Neural cell (in vitro differentiated cells): ENCODE data around the gene SIRT3. TPM values are rescaled to one million over a fixed set of nuclear protein-coding genes. Genes with fewer than 3 reads are reported as not detected.

ENCODE experiments used
- H2AFZ ChIP-seq: fragments of 200-600, 300-800 bp; sonication (generic), shearing (Covaris generic); 2 replicates; pipeline ENCODE4 v1.6.0; 2014; ENCODE audit warnings: low read depth, mild to moderate bottlenecking, antibody characterized with exemption, low read length, moderate library complexity
- H3F3A ChIP-seq: fragments of 200-600 bp; shearing (Covaris generic); 2 replicates; pipeline ENCODE4 v1.6.1; 2016; ENCODE audit warnings: mild to moderate bottlenecking, moderate library complexity, mixed read lengths, antibody characterized with exemption, low read length; ENCODE audit not compliant: insufficient read depth, poor library complexity, severe bottlenecking
- H3K27ac ChIP-seq: fragments of 200-600, 300-800 bp; sonication (generic), shearing (Covaris generic); 2 replicates; pipeline ENCODE4 v1.5.1; 2014; ENCODE audit warnings: mild to moderate bottlenecking, low read length, moderate library complexity
- H3K27me3 ChIP-seq: fragments of 300-800, 200-600 bp; sonication (generic), shearing (Covaris generic); 2 replicates; pipeline ENCODE4 v1.6.0; 2014; ENCODE audit warnings: mild to moderate bottlenecking, low read depth, low read length, moderate library complexity; ENCODE audit not compliant: insufficient read depth
- H3K36me3 ChIP-seq: fragments of 300-800, 200-600 bp; sonication (generic), shearing (Covaris generic); 2 replicates; pipeline ENCODE4 v1.5.1; 2014; ENCODE audit warnings: mild to moderate bottlenecking, antibody characterized with exemption, low read length, moderate library complexity; ENCODE audit not compliant: insufficient read depth
- H3K4me2 ChIP-seq: fragments of 300-800, 200-600 bp; sonication (generic), shearing (Covaris generic); 2 replicates; pipeline ENCODE4 v1.6.0; 2014; ENCODE audit warnings: mild to moderate bottlenecking, low read length
- H3K4me3 ChIP-seq: fragments of 300-800, 200-600 bp; sonication (generic), shearing (Covaris generic); 2 replicates; pipeline ENCODE4 v1.5.1; 2014; ENCODE audit warnings: mild to moderate bottlenecking, low read length, moderate library complexity
- H3K79me2 ChIP-seq: fragments of 200-600 bp; shearing (Covaris generic); replicated peaks from 2 replicates; pipeline ENCODE4 v1.6.0; 2014; ENCODE audit warnings: mild to moderate bottlenecking, low read length, moderate library complexity; ENCODE audit not compliant: insufficient read depth
- H3K9ac ChIP-seq: fragments of 300-800, 200-600 bp; sonication (generic), shearing (Covaris generic); 2 replicates; pipeline ENCODE4 v1.6.1; 2016; ENCODE audit warnings: mild to moderate bottlenecking, low read length, mixed read lengths
- H3K9me2 ChIP-seq: fragments of 200-600 bp; shearing (Covaris generic); 2 replicates; pipeline ENCODE4 v1.6.1; 2016; ENCODE audit warnings: mild to moderate bottlenecking, low read length, mixed read lengths; ENCODE audit not compliant: insufficient read depth
- H3K9me3 ChIP-seq: fragments of 200-600, 300-800 bp; sonication (generic), shearing (Covaris generic); 2 replicates; pipeline ENCODE4 v1.6.1; 2016; ENCODE audit warnings: mild to moderate bottlenecking, mixed run types, low read length, moderate library complexity, mixed read lengths
- H4K20me1 ChIP-seq: fragments of 200-600 bp; shearing (Covaris generic); 2 replicates; pipeline ENCODE4 v1.6.1; 2016; ENCODE audit warnings: mild to moderate bottlenecking, mixed run types; ENCODE audit not compliant: insufficient read depth
- EP300 ChIP-seq: fragments of 450-650 bp; conservative IDR thresholded peaks from 2 replicates; pipeline ENCODE4 v1.6.1; 2014; ENCODE audit warnings: antibody characterized with exemption, mild to moderate bottlenecking, moderate library complexity; ENCODE audit not compliant: poor library complexity, severe bottlenecking
- EZH2 ChIP-seq: fragments of 200-600, 300-800 bp; shearing (Covaris generic), sonication (generic); IDR thresholded peaks from 2 replicates; pipeline ENCODE4 v1.6.1; 2014; ENCODE audit warnings: antibody characterized with exemption, low read length, borderline replicate concordance, mild to moderate bottlenecking; ENCODE audit not compliant: insufficient read depth, poor library complexity, severe bottlenecking
- MXI1 ChIP-seq: fragments of 450-650 bp; conservative IDR thresholded peaks from 2 replicates; pipeline ENCODE4 v1.6.1; 2014; ENCODE audit warnings: antibody characterized with exemption, mild to moderate bottlenecking; ENCODE audit not compliant: poor library complexity, severe bottlenecking
- POLR2AphosphoS5 ChIP-seq: IDR thresholded peaks from 2 replicates; pipeline ENCODE4 v1.6.1; 2012
- RAD21 ChIP-seq: fragments of 450-650 bp; conservative IDR thresholded peaks from 2 replicates; pipeline ENCODE4 v1.6.1; 2014; ENCODE audit warnings: antibody characterized with exemption, mild to moderate bottlenecking, moderate library complexity
- SMC3 ChIP-seq: fragments of 450-650 bp; conservative IDR thresholded peaks from 2 replicates; pipeline ENCODE4 v1.6.1; 2014; ENCODE audit warnings: antibody characterized with exemption, mild to moderate bottlenecking, moderate library complexity; ENCODE audit not compliant: poor library complexity
- TAF1 ChIP-seq: IDR thresholded peaks from 2 replicates; pipeline ENCODE4 v1.6.1; 2012; ENCODE audit warnings: low read depth
- polyA plus RNA-seq: library from polyadenylated mRNA; depleted of rRNA; stranded (reverse); fragments of >200 nt; gene quantifications from 2 replicates; pipeline ENCODE4 v1.2.3, GENCODE V29; 2014
- TF ChIP-seq, protein P1 (sequence below): IDR thresholded peaks from 2 replicates; pipeline ENCODE4 v1.6.1; 2012; ENCODE audit warnings: borderline replicate concordance
- TF ChIP-seq, protein P2 (sequence below): fragments of 450-650 bp; IDR thresholded peaks from 2 replicates; pipeline ENCODE4 v1.5.1; 2014; ENCODE audit warnings: antibody characterized with exemption, mild to moderate bottlenecking, moderate library complexity; ENCODE audit not compliant: poor library complexity, severe bottlenecking

Gene SIRT3
- polyA plus RNA-seq, 1 donor from 2014 or later: 32.9 TPM

DNA sequence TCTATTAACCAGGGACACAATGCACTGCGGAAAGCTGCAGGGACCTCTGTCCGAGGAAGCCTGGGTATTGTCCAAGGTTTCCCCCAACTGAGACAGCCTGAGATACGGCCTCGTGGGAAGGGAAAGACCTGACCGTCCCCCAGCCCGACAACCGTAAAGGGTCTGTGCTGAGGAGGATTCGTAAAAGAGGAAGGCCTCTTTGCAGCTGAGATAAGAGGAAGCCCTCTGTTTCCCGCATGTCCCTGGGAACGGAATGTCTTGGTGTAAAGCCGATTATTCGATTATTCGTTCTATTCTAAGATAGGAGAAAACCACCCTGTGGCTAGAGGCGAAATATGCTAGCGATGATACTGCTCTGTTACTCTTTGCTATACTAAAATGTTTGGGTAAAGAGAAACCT, 34.2 kb downstream of the SIRT3 start:
- Histone ChIP-seq H3K9ac (no peak overlapping the region), H3K4me3 (no peak overlapping the region), H3K4me2 (no peak overlapping the region), H2AFZ (no peak overlapping the region), H3K79me2 (peaks cover 13% of the 10 kb centered on the region), H3K9me3 (no peaks in the 10 kb centered on the region), H3F3A (no peaks in the 10 kb centered on the region), H3K9me2 (no peaks in the 10 kb centered on the region), H3K36me3 (no peaks in the 10 kb centered on the region), H3K27ac (no peak overlapping the region), H3K27me3 (no peaks in the 10 kb centered on the region), H4K20me1 (no peaks in the 10 kb centered on the region)
- TF ChIP-seq RAD21: no peak
- TF ChIP-seq POLR2AphosphoS5: no peak
- no peak for TF ChIP-seq EP300
- no peak for TF ChIP-seq EZH2
- no peak for TF ChIP-seq MXI1
- no peak for TF ChIP-seq SMC3
- TF ChIP-seq, protein P1, sequence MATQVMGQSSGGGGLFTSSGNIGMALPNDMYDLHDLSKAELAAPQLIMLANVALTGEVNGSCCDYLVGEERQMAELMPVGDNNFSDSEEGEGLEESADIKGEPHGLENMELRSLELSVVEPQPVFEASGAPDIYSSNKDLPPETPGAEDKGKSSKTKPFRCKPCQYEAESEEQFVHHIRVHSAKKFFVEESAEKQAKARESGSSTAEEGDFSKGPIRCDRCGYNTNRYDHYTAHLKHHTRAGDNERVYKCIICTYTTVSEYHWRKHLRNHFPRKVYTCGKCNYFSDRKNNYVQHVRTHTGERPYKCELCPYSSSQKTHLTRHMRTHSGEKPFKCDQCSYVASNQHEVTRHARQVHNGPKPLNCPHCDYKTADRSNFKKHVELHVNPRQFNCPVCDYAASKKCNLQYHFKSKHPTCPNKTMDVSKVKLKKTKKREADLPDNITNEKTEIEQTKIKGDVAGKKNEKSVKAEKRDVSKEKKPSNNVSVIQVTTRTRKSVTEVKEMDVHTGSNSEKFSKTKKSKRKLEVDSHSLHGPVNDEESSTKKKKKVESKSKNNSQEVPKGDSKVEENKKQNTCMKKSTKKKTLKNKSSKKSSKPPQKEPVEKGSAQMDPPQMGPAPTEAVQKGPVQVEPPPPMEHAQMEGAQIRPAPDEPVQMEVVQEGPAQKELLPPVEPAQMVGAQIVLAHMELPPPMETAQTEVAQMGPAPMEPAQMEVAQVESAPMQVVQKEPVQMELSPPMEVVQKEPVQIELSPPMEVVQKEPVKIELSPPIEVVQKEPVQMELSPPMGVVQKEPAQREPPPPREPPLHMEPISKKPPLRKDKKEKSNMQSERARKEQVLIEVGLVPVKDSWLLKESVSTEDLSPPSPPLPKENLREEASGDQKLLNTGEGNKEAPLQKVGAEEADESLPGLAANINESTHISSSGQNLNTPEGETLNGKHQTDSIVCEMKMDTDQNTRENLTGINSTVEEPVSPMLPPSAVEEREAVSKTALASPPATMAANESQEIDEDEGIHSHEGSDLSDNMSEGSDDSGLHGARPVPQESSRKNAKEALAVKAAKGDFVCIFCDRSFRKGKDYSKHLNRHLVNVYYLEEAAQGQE: no peak
- TF ChIP-seq TAF1: no peak
- TF ChIP-seq, protein P2, sequence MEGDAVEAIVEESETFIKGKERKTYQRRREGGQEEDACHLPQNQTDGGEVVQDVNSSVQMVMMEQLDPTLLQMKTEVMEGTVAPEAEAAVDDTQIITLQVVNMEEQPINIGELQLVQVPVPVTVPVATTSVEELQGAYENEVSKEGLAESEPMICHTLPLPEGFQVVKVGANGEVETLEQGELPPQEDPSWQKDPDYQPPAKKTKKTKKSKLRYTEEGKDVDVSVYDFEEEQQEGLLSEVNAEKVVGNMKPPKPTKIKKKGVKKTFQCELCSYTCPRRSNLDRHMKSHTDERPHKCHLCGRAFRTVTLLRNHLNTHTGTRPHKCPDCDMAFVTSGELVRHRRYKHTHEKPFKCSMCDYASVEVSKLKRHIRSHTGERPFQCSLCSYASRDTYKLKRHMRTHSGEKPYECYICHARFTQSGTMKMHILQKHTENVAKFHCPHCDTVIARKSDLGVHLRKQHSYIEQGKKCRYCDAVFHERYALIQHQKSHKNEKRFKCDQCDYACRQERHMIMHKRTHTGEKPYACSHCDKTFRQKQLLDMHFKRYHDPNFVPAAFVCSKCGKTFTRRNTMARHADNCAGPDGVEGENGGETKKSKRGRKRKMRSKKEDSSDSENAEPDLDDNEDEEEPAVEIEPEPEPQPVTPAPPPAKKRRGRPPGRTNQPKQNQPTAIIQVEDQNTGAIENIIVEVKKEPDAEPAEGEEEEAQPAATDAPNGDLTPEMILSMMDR: no peak

DNA sequence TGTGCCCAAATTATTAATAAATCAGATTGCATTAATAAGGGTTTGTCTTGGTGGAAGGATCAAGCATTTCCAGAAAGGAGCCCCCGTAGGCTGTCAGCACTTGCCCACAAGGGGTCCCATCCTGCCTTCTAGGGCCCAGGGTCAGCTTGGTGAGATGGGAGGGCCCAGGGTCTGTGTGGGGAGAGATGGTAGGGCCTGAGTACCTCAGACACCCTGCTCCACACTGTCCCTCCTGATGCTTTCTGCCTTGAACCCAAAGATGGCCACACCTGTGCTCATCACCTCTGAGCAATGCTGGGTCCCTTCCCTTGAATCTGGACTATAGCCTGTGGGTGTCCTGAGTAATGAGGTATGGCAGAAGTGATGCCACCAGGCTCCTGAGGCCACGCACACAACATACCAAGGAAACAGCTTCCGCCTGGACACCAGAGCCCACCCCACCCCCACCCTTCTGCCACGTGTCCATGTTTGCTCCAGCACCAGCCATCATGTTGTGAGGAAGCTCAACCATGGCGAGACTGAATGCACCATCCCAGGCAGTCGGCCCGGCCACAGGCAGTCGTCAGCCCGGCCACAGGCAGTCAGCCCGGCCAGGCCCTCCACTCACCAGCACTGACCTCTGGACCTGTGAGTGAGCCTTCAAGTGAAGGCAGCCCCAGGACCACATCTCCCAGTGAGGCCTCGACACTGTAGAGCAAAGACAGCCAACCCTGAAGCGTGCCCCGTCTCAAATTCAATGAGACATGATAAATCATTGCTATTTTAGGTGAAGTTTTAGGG, 35.7 kb downstream of the SIRT3 start:
- Histone ChIP-seq H3K9me3 (no peaks in the 10 kb centered on the region), H3F3A (no peaks in the 10 kb centered on the region), H3K27me3 (no peaks in the 10 kb centered on the region), H3K27ac (no peak overlapping the region), H3K79me2 (no peaks in the 10 kb centered on the region), H2AFZ (no peak overlapping the region), H3K4me2 (no peak overlapping the region), H3K36me3 (no peaks in the 10 kb centered on the region), H4K20me1 (no peaks in the 10 kb centered on the region), H3K9me2 (no peaks in the 10 kb centered on the region), H3K4me3 (no peak overlapping the region), H3K9ac (no peak overlapping the region)
- TF ChIP-seq EZH2: no peak
- TF ChIP-seq EP300: no peak
- no peak for TF ChIP-seq MXI1
